CD14-positive monocyte (primary cell): Measurements from ENCODE around the gene EDARADD. TPM values are rescaled to one million over a fixed set of nuclear protein-coding genes. Genes with fewer than 3 reads are reported as not detected.

Source experiments
- DNase-seq, 3 donors: peaks; one replicate each; pipeline ENCODE4 v3.0.0-alpha.2; 2011 to 2022
- H2AFZ ChIP-seq: 2 replicates; pipeline ENCODE4 v1.6.0; 2012; ENCODE audit warnings: mild to moderate bottlenecking, low read depth, low read length, inconsistent platforms; ENCODE audit not compliant: insufficient read depth, poor library complexity, severe bottlenecking
- H3K27ac ChIP-seq, 2 donors: 1 replicate in 1 of 2; 2 replicates in 1 of 2; pipeline ENCODE4 v1.5.1; 2012 to 2013; ENCODE audit warnings: low read length in 2 of 2, control low read depth in 1 of 2, inconsistent platforms in 1 of 2, low read depth in 1 of 2, mild to moderate bottlenecking in 1 of 2
- H3K27me3 ChIP-seq, 2 donors: one replicate each; pipeline versions ENCODE4 v1.6.0 to v1.6.1; 2011 to 2013; ENCODE audit warnings: low read length in 2 of 2; ENCODE audit not compliant: control insufficient read depth in 2 of 2, insufficient read depth in 2 of 2
- H3K36me3 ChIP-seq, 2 donors: replicated peaks in 1 of 2; 1 replicate in 1 of 2; 2 replicates in 1 of 2; pipeline versions ENCODE4 v1.5.1 to v1.6.1; 2012 to 2013; ENCODE audit warnings: low read length in 2 of 2, control low read depth in 1 of 2, inconsistent platforms in 1 of 2, mild to moderate bottlenecking in 1 of 2; ENCODE audit not compliant: insufficient read depth in 2 of 2, control insufficient read depth in 1 of 2
- H3K4me1 ChIP-seq, 2 donors: 1 replicate in 1 of 2; 2 replicates in 1 of 2; pipeline versions ENCODE4 v1.5.1 to v1.6.1; 2012 to 2013; ENCODE audit warnings: low read length in 2 of 2, control low read depth in 1 of 2, inconsistent platforms in 1 of 2, mild to moderate bottlenecking in 1 of 2, moderate library complexity in 1 of 2; ENCODE audit not compliant: insufficient read depth in 2 of 2, control insufficient read depth in 1 of 2
- H3K4me2 ChIP-seq: replicated peaks from 2 replicates; pipeline ENCODE3; 2012; ENCODE audit warnings: low read length, moderate library complexity, mild to moderate bottlenecking; ENCODE audit not compliant: poor library complexity, severe bottlenecking; ENCODE audit errors: extremely low read depth
- H3K4me3 ChIP-seq, 3 experiments: fragments of 200-600 bp in 1 of 3; sonication (generic) in 1 of 3; replicated peaks in 1 of 3; 1 replicate in 2 of 3; 2 replicates in 1 of 3; pipeline ENCODE4 v1.5.1; 2011 to 2013; ENCODE audit warnings: low read length in 3 of 3, mild to moderate bottlenecking in 3 of 3, control low read depth in 2 of 3, low read depth in 2 of 3, inconsistent platforms in 1 of 3, moderate library complexity in 1 of 3
- H3K79me2 ChIP-seq: 2 replicates; pipeline ENCODE4 v1.6.0; 2012; ENCODE audit warnings: mild to moderate bottlenecking, control low read depth, inconsistent platforms, low read length, moderate library complexity; ENCODE audit not compliant: insufficient read depth
- H3K9ac ChIP-seq: 2 replicates; pipeline ENCODE4 v1.6.0; 2017; ENCODE audit warnings: low read length, mild to moderate bottlenecking; ENCODE audit not compliant: insufficient read depth, poor library complexity, severe bottlenecking
- H3K9me3 ChIP-seq, 2 donors: replicated peaks in 1 of 2; 1 replicate in 1 of 2; 2 replicates in 1 of 2; pipeline versions ENCODE4 v1.5.1 to v1.6.1; 2012 to 2013; ENCODE audit warnings: low read length in 2 of 2, control low read depth in 1 of 2; ENCODE audit not compliant: control insufficient read depth in 1 of 2, insufficient read depth in 1 of 2
- H4K20me1 ChIP-seq: 2 replicates; pipeline ENCODE4 v1.6.0; 2012; ENCODE audit warnings: mild to moderate bottlenecking, low read length, control low read depth, moderate library complexity; ENCODE audit not compliant: insufficient read depth
- H3K27ac Mint-ChIP-seq, 7 donors: one replicate each; pipeline ENCODE4 v1.8.0; 2020; ENCODE audit warnings: mild to moderate bottlenecking in 7 of 7, mixed read lengths in 7 of 7, moderate library complexity in 6 of 7, inconsistent platforms in 2 of 7
- H3K27me3 Mint-ChIP-seq, 3 donors: one replicate each; pipeline ENCODE4 v1.8.0; 2021 to 2022; ENCODE audit warnings: low read depth in 3 of 3, mild to moderate bottlenecking in 3 of 3, mixed read lengths in 3 of 3, moderate library complexity in 3 of 3, inconsistent platforms in 1 of 3
- H3K36me3 Mint-ChIP-seq, 2 donors: one replicate each; pipeline ENCODE4 v1.8.0; 2020; ENCODE audit warnings: mixed read lengths in 2 of 2, inconsistent platforms in 1 of 2, mild to moderate bottlenecking in 1 of 2
- H3K4me1 Mint-ChIP-seq: one replicate; pipeline ENCODE4 v1.8.0; 2020; ENCODE audit warnings: mild to moderate bottlenecking, mixed read lengths
- H3K4me3 Mint-ChIP-seq, 2 donors: one replicate each; pipeline ENCODE4 v1.8.0; 2020; ENCODE audit warnings: mild to moderate bottlenecking in 2 of 2, mixed read lengths in 2 of 2, moderate library complexity in 1 of 2
- H3K9me3 Mint-ChIP-seq, 7 donors: one replicate each; pipeline ENCODE4 v1.8.0; 2020 to 2022; ENCODE audit warnings: mixed read lengths in 7 of 7, mild to moderate bottlenecking in 6 of 7, moderate library complexity in 6 of 7, inconsistent platforms in 2 of 7
- CTCF ChIP-seq: fragments of 200-600 bp; IDR thresholded peaks from one replicate; pipeline ENCODE4 v1.8.0; 2022; ENCODE audit warnings: antibody characterized with exemption, mild to moderate bottlenecking
- WGBS: methylation state at CpG from one replicate; pipeline ENCODE4 v1.1.5; 2013; ENCODE audit warnings: missing lambda C conversion rate; ENCODE audit not compliant: insufficient coverage; 5-methylcytosine and 5-hydroxymethylcytosine counted together
- intact Hi-C, 2 donors: fragments of 100-400 bp; cut with micrococcal nuclease; formaldehyde crosslinking; loops; one replicate each; pipeline versions ENCODE4 v1.15.0 to v1.15.1; 2023
- polyA plus RNA-seq, 3 donors: library from polyadenylated mRNA; depleted of rRNA in 1 of 3; unstranded in 2 of 3; stranded (reverse) in 1 of 3; fragments of 300-500 nt in 2 of 3; fragments of >200 nt in 1 of 3; fragmentation: Illumina TruSeq in 2 of 3; gene quantifications; 1 replicate in 2 of 3; 2 replicates in 1 of 3; pipeline ENCODE4 v1.2.3, GENCODE V29; 2012 to 2021

The EDARADD gene
- polyA plus RNA-seq, 3 donors = not detected

GRCh38 chr1:236507022-236507700 is 113.1 kb downstream of the EDARADD start:
- no peak for DNase-seq
- no peaks in the 10 kb centered on the region for H3K27me3 ChIP-seq
- no peak for TF ChIP-seq CTCF
- Mint-ChIP-seq H3K4me3 (no peak overlapping the region), H3K9me3 (no peaks in the 10 kb centered on the region), H3K27ac (no peak overlapping the region), H3K27me3 (peaks cover 0 to 5% (median 4%) of the 10 kb centered on the region in 3 donors), H3K4me1 (peaks cover 11% of the 10 kb centered on the region), H3K36me3 (no peaks in the 10 kb centered on the region)
- H3K36me3 ChIP-seq = no peaks in the 10 kb centered on the region
- no peak overlapping the region for H3K9ac ChIP-seq
- no peak overlapping the region for H2AFZ ChIP-seq
- WGBS = 80% methylated on average over 1 of the region's 5 CpGs
- H3K9me3 ChIP-seq = no peaks in the 10 kb centered on the region
- H4K20me1 ChIP-seq = no peaks in the 10 kb centered on the region
- intact Hi-C loops = no loop called here
- no peak overlapping the region for H3K27ac ChIP-seq
- peaks cover 12 to 13% of the 10 kb centered on the region in 2 donors for H3K4me1 ChIP-seq
- no peak overlapping the region for H3K4me2 ChIP-seq
- no peaks in the 10 kb centered on the region for H3K79me2 ChIP-seq
- no peak overlapping the region for H3K4me3 ChIP-seq

GRCh38 chr1:236508593-236509027 is 114.5 kb downstream of the EDARADD start:
- intact Hi-C loops = no loop called here
- H2AFZ ChIP-seq = no peak overlapping the region
- WGBS = 80% methylated on average over 2 of the region's 6 CpGs
- H3K9me3 ChIP-seq = no peaks in the 10 kb centered on the region
- Mint-ChIP-seq H3K9me3 (no peaks in the 10 kb centered on the region), H3K4me1 (no peaks in the 10 kb centered on the region), H3K4me3 (no peak overlapping the region), H3K36me3 (no peaks in the 10 kb centered on the region), H3K27me3 (peaks cover 0 to 7% (median 4%) of the 10 kb centered on the region in 3 donors), H3K27ac (peak overlapping the region in 1 of 7 donors; percentile 43)
- H3K4me3 ChIP-seq = no peak overlapping the region
- no peak overlapping the region for H3K9ac ChIP-seq
- TF ChIP-seq CTCF = no peak
- no peak overlapping the region for H3K4me2 ChIP-seq
- H3K36me3 ChIP-seq = no peaks in the 10 kb centered on the region
- H3K27me3 ChIP-seq = no peaks in the 10 kb centered on the region
- H3K27ac ChIP-seq = no peak overlapping the region
- DNase-seq = no peak
- H3K4me1 ChIP-seq = peaks cover under 1% of the 10 kb centered on the region in 2 donors
- no peaks in the 10 kb centered on the region for H4K20me1 ChIP-seq
- no peaks in the 10 kb centered on the region for H3K79me2 ChIP-seq
